Measurements from ENCODE around the gene GPR101. TPM values are rescaled to one million over a fixed set of nuclear protein-coding genes. Genes with fewer than 3 reads are reported as not detected.

The GPR101 gene
- total RNA-seq, 2 experiments from 2014 or later: not detected

DNA sequence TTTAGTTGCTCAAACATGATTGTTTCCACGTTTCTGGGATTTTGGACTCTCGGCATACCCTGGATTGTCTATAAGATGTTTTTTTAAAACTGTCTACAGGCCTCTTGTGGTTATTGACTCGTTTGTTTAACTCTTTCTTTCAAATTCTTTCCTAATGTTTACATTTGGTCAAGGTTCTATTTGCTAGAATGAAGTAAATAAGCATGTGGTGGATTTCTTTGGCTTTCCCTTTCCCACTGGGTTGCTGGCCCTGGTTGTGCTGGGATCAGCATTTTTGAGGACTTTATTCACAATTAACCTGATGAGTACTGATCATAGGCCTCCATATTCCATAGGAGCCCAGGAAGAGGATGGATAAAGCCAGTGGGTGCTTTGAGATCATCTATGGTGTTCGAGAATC lies 11.1 kb upstream of the GPR101 start:
- no peak overlapping the region for H3K4me3 ChIP-seq (ENCODE audit: low read depth, low read length, poor library complexity, severe bottlenecking)
- BruUV-seq (replicated peaks): no TSS peak
- no peaks in the 10 kb centered on the region for H3K9me2 ChIP-seq (ENCODE audit: insufficient read depth, low read length)
- H3K4me2 ChIP-seq (ENCODE audit: low read length): no peak overlapping the region
- POLR2A ChIA-PET: no interaction called here
- H3K79me2 ChIP-seq (ENCODE audit: insufficient read depth, low read depth, low read length): no peaks in the 10 kb centered on the region
- intact Hi-C loops (cut with micrococcal nuclease; ENCODE audit: unreplicated experiment): no loop called here
- H2AFZ ChIP-seq (ENCODE audit: low read length): no peak overlapping the region
- H3K36me3 ChIP-seq (ENCODE audit: insufficient read depth, low read length): no peaks in the 10 kb centered on the region
- no peaks in the 10 kb centered on the region for H3K9me3 ChIP-seq (ENCODE audit: low read length)
- no peak for DNase-seq (ENCODE audit: low spot score)
- TF ChIP-seq, protein P1, sequence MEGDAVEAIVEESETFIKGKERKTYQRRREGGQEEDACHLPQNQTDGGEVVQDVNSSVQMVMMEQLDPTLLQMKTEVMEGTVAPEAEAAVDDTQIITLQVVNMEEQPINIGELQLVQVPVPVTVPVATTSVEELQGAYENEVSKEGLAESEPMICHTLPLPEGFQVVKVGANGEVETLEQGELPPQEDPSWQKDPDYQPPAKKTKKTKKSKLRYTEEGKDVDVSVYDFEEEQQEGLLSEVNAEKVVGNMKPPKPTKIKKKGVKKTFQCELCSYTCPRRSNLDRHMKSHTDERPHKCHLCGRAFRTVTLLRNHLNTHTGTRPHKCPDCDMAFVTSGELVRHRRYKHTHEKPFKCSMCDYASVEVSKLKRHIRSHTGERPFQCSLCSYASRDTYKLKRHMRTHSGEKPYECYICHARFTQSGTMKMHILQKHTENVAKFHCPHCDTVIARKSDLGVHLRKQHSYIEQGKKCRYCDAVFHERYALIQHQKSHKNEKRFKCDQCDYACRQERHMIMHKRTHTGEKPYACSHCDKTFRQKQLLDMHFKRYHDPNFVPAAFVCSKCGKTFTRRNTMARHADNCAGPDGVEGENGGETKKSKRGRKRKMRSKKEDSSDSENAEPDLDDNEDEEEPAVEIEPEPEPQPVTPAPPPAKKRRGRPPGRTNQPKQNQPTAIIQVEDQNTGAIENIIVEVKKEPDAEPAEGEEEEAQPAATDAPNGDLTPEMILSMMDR (conservative IDR thresholded peaks at IDR 0.05; ENCODE audit: low read length): no peak
- TF ChIP-seq EZH2phosphoT487 (IDR thresholded peaks at IDR 0.05; ENCODE audit: borderline replicate concordance, low read depth, low read length): no peak
- no peak overlapping the region for H3K27ac ChIP-seq (ENCODE audit: low read depth, low read length, poor library complexity, severe bottlenecking)
- CTCF ChIA-PET (ENCODE audit: unreplicated experiment): no interaction called here
- no peaks in the 10 kb centered on the region for H4K20me1 ChIP-seq (ENCODE audit: insufficient read depth, low read length)
- H3K4me1 ChIP-seq (ENCODE audit: insufficient read depth, low read length, poor library complexity, severe bottlenecking): no peaks in the 10 kb centered on the region

DNA sequence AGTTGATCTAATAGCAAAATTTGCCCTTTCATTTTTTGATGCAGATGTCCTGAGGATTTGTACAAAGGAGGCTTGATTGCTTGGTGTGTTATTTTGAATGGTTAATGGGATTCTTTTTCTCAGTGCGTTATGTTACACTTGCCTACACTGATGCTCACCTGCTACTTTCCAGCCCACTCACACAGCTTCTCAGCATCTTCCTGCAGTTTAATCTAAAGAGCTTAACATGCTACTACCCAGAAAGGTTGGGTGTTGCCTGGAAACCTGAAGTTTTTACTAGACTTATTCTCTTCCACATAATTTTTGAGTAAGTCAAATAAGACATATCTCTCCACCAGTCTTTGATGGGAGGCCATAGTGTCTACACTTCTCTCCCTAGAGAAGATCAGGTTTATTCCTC lies 9.9 kb upstream of the GPR101 start:
- H3K9me2 ChIP-seq (ENCODE audit: insufficient read depth, low read length): no peaks in the 10 kb centered on the region
- ChIA-PET CTCF (ENCODE audit: unreplicated experiment) (no interaction called here), POLR2A (no interaction called here)
- no peaks in the 10 kb centered on the region for H3K36me3 ChIP-seq (ENCODE audit: insufficient read depth, low read length)
- no peak overlapping the region for H3K4me2 ChIP-seq (ENCODE audit: low read length)
- no peaks in the 10 kb centered on the region for H3K4me1 ChIP-seq (ENCODE audit: insufficient read depth, low read length, poor library complexity, severe bottlenecking)
- H2AFZ ChIP-seq (ENCODE audit: low read length): no peak overlapping the region
- no peaks in the 10 kb centered on the region for H3K9me3 ChIP-seq (ENCODE audit: low read length)
- TF ChIP-seq, protein P1 (conservative IDR thresholded peaks at IDR 0.05; ENCODE audit: low read length): no peak
- no peak for TF ChIP-seq EZH2phosphoT487 (IDR thresholded peaks at IDR 0.05; ENCODE audit: borderline replicate concordance, low read depth, low read length)
- no peak overlapping the region for H3K27ac ChIP-seq (ENCODE audit: low read depth, low read length, poor library complexity, severe bottlenecking)
- no peaks in the 10 kb centered on the region for H4K20me1 ChIP-seq (ENCODE audit: insufficient read depth, low read length)
- BruUV-seq (replicated peaks): no TSS peak
- intact Hi-C loops (cut with micrococcal nuclease; ENCODE audit: unreplicated experiment): no loop called here
- no peak overlapping the region for H3K4me3 ChIP-seq (ENCODE audit: low read depth, low read length, poor library complexity, severe bottlenecking)
- H3K79me2 ChIP-seq (ENCODE audit: insufficient read depth, low read depth, low read length): no peaks in the 10 kb centered on the region
- no peak for DNase-seq (ENCODE audit: low spot score)

DNA sequence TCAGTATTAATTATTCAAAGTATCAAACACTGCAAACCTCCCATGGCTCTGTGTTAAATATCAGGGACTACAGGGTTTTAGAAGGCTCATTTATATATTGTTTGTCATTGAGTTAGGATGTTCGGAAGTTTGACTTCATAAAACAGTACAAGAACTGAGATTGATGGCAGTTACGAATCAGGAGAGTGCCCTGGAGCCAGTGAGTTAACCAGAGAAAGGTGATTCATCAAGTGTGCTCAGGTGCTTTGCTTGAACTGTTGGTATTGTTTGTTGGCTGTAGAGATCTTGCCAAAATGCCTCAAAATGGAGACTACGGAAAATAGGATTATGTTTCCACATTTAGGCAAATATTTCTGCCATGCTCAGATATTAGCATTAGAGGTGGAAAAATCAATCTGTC lies 7.5 kb upstream of the GPR101 start:
- Histone ChIP-seq H4K20me1 (ENCODE audit: insufficient read depth, low read length) (no peaks in the 10 kb centered on the region), H2AFZ (ENCODE audit: low read length) (no peak overlapping the region), H3K9me2 (ENCODE audit: insufficient read depth, low read length) (no peaks in the 10 kb centered on the region), H3K27ac (ENCODE audit: low read depth, low read length, poor library complexity, severe bottlenecking) (no peak overlapping the region), H3K4me2 (ENCODE audit: low read length) (no peak overlapping the region), H3K4me3 (ENCODE audit: low read depth, low read length, poor library complexity, severe bottlenecking) (no peak overlapping the region), H3K79me2 (ENCODE audit: insufficient read depth, low read depth, low read length) (no peaks in the 10 kb centered on the region), H3K9me3 (ENCODE audit: low read length) (no peaks in the 10 kb centered on the region), H3K4me1 (ENCODE audit: insufficient read depth, low read length, poor library complexity, severe bottlenecking) (no peaks in the 10 kb centered on the region), H3K36me3 (ENCODE audit: insufficient read depth, low read length) (no peaks in the 10 kb centered on the region)
- BruUV-seq (replicated peaks): no TSS peak
- TF ChIP-seq, protein P1 (conservative IDR thresholded peaks at IDR 0.05; ENCODE audit: low read length): no peak
- no peak for TF ChIP-seq EZH2phosphoT487 (IDR thresholded peaks at IDR 0.05; ENCODE audit: borderline replicate concordance, low read depth, low read length)
- intact Hi-C loops (cut with micrococcal nuclease; ENCODE audit: unreplicated experiment): no loop called here
- POLR2A ChIA-PET: no interaction called here
- CTCF ChIA-PET (ENCODE audit: unreplicated experiment): no interaction called here
- DNase-seq (ENCODE audit: low spot score): no peak
